Fibroblast of the conjunctiva (primary cell): Measurements from ENCODE around the gene SMIM27.

Experiments used
- DNase-seq: peaks from one replicate; pipeline ENCODE4 v3.0.0-alpha.2; 2010; ENCODE audit warnings: low read depth

Gene SMIM27

GRCh38 chr9:32558408-32558934 lies 6.3 kb downstream of the SMIM27 start:
- DNase-seq: no peak

GRCh38 chr9:32565967-32566366 lies 13.8 kb downstream of the SMIM27 start:
- no peak for DNase-seq

DNA sequence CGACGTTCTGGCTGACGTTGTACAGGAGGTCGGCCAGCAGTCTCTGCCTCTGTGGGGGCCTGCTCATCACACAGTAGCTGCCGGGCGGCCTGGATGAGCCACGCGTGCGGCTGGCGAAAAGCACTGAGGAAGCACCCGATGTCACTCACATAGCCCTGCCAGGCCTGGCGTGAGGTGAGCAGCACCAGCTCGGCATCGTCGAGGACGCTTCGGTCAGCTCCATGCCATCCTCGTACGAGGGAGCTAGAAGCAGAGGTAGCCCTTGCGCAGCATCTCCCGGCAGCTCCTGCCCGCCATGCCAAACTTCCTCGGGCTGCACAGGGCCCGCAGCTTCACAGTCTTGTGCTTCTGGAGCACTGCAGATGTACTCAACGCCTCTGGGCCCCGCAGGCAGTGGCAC lies 14.6 kb downstream of the SMIM27 start:
- no peak for DNase-seq

- no peak for DNase-seq
Measured at GRCh38 chr9:32570262-32570661, 18.1 kb downstream of the SMIM27 start.

DNA sequence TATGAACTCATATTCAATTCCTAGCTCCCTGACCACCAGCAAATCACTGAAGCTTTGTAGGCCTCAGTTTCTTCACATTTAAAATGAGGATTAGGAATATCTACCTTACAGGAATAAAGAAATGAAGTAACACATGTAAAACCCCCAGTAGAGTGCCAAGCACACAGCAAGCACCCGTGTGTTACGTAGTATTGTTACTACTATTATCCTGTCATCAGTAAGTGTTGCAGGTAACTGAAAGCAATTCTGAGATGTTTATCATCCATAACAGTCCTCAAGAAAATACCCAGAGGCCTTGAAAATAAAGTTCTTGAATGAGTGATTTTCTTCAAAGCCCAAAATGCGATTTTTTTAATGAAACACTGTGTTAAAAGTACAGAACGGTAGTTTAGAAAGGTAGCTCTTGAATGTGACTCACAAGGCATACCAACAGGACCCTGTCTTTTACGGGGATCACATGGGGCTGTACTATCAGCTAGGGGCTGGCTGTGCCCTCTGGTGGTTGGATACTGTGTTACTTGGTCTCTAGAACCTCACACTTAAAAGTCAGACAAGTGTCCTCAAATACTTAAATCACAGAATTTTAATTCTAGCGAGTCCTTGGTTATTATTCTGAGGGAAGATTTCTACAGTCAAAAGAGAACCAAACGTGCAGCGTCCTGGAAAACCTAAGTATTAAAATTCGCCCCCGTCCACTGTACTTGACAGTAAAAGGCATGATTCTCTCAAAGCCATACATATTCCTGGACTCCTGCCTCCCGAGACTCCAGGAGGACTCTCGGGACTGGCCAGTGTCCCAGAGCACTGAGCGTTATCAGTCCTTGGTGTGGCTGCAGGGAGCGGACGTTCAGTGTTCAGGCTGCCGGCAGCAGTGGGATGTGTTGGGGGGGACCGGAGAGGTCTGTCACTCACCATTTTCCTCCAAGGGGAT lies 20.1 kb downstream of the SMIM27 start:
- peak; percentile 61 for DNase-seq

DNA sequence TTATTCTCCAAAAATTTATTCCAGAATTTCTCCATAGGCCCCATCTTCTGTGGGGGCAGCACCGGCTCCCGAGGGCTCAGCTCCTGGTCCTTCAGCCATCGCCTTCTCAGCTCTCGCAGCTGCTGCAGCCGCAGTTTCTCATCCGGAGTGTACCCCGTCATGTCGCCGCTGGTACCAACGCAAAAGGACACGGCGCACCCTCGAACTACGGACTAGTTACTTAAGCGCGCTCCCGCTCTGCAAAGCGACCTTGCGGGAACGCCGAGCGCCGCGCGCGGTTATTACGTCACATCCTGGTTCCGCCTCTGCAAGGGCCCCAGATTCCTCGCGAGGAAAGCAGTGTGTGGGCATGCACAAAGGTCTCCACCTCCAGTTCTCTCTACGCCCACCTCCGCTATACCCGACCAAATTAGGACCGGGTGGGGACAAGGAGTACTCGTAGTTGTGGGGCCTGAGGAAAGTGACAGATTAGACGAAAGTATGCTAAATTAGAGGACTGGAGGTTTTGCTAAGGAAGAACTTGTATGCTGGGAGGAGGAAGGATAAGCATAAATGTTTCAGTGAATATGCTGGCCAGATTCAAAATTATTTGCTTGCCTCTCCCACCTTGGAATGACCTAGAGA lies 20.9 kb downstream of the SMIM27 start, which contains the start of gene NDUFB6:
Gene NDUFB6, minus strand, starts transcription at position 260 of the 624 bp plus-strand sequence. Its CDS starts 99 bp downstream, at position 161.
- peak; percentile 79 for DNase-seq

DNA sequence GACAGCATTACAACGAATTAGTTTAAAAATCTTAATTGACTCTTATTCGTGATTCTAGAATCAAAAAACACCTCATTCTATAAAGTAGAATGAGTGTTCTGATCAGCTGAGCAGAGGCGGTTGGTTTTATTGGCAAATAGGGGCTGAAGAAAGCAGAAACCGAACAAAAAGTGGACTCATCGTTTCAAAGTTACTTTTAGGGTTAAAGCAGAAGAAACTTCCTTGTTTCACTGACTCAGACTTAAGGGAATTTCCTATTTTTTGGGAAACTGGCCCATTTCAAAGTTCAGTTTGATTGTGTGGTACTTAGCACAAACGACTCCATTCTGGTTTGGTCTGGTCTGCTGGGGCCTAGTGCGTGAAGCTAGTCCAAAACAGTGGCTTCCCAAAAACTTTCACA lies 21.7 kb downstream of the SMIM27 start:
- DNase-seq: no peak

DNA sequence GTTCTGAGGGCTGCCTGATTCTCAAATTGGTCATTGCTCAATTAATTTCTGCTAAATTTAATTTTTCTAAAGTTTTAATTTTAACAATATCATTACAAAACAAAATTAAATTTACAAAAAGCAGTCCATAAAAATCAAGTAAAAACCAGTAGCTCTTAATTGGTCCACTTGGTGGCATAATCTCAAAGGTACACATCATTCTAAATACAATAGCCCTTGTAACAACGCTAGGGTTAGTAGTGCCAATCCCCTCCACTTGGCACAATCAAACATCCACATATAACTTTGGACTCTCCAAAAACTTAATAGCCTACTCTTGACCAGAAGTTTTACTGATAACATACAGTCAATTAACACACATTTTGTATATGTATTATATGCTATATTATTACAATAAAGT lies 22.7 kb downstream of the SMIM27 start:
- DNase-seq: no peak

GRCh38 chr9:32577316-32577715 lies 25.2 kb downstream of the SMIM27 start:
- DNase-seq: no peak

GRCh38 chr9:32578976-32579375 lies 26.8 kb downstream of the SMIM27 start:
- no peak for DNase-seq

DNA sequence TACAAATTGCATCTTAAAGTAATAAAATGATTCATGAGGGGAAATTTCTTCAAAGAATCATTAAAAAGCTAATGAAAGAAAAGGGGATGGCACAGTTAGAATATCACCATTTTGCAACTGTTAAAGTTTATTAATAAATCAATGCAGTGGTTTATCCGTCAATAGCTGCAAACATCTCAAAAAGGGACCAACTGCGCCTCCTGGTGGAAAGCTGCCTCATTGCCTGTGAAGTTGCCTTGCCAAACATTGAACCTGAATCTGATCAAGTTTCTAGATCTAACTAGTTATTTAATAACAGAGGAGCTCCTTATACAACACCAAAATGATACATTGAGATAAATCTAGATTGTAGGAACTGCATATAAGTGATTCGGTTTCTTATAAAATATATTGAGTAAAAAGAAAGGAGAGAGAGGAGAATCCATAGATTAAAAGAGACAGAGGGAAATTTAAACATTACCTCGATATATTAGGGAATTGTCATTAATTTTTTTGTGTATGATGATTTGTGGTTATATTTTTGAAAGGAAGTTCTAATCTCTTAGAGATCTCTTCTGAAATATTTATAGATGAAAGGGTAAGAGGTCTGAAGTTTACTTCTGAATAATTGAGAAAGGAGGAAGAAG lies 27.7 kb downstream of the SMIM27 start:
- DNase-seq: peak; percentile 22

GRCh38 chr9:32580631-32581300 lies 28.6 kb downstream of the SMIM27 start:
- DNase-seq: no peak

GRCh38 chr9:32581512-32582143 lies 29.5 kb downstream of the SMIM27 start:
- DNase-seq: peak; percentile 49

DNA sequence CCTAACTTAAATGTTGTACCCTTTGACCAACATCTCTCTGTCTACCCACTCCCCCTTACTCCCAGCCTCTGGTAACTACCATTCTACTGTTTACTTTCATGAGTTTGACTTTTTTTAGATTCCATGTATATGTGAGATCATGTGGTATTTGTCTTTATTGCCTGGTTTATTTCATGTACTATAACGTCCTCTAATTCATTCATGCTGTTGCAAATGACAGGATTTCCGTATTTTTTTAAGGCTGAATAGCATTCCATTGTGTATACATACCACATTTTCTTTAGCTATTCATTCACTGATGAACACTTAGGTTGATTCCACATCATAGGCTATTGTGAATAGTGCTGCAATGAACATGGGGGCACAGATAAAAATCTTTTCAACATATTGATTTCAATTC lies 32.7 kb downstream of the SMIM27 start:
- no peak for DNase-seq

GRCh38 chr9:32587901-32588300 lies 35.8 kb downstream of the SMIM27 start:
- DNase-seq: no peak

- peak; percentile 6 for DNase-seq
Measured at GRCh38 chr9:32589083-32589723, 37.1 kb downstream of the SMIM27 start.

GRCh38 chr9:32590476-32590875 lies 38.3 kb downstream of the SMIM27 start:
- no peak for DNase-seq

- no peak for DNase-seq
Measured at GRCh38 chr9:32590898-32591297, 38.8 kb downstream of the SMIM27 start.

DNA sequence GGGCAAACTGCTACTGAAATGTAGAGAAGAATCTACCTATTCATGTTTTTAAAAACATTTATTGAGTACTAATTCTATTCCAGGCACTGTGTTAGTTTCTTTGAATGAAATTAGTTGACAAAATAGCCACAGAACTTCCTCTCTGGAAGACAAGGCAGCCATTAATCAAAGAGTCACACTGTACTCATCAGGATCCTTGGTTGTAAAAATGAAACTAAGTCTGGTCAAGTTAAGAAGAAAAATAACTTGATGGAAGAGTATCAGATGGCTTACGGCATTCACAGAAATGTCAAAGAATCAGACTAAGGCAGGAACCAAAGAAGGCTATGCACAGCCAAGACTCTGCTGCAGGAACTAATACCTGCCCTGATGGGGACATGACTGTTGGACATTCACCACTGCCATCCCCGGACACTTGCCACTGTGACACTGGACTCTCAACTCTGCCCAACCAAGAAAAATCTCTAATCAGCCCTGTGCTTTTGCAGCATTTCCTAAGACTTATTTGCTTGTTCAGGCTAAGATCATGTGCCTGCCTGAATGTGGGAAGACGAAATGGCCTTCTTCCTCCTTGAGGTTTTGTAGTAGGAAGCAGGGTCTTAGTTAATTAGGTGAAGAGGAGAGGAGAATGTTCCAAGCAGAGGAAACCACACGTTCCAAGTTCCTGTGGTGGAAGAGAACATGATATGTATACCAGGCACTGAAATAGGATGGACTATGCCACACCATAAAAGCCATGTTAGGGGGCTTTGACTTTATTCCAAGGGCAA lies 44.2 kb downstream of the SMIM27 start:
- DNase-seq: no peak

GRCh38 chr9:32596936-32597335 lies 44.8 kb downstream of the SMIM27 start:
- DNase-seq: no peak
